ENCODE data around the gene ERN1. TPM values are rescaled to one million over a fixed set of nuclear protein-coding genes. Genes with fewer than 3 reads are reported as not detected.

ERN1 gene
- total RNA-seq, 4 donors from 2014 or later = 8.4 to 12.8 (median 12.1) TPM

DNA sequence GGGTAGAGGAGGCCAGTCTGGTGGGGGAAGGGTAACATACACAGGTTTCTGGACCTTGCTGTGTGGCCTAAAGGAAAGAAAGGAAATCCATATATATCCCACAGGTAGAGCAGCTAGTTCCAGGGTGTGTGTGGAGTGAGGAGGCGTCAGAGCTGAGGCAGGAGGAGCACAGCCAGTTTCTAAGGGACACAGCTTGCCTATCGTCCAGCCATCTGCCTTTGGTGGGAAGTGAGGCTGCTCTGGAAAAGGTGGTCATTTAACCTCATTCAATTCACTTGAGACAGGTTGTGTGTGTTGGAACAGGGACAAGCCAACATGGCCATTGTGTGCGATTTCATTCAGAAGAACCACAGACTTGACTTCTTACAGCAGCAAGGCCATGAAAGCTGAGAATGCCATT lies 36.9 kb upstream of the ERN1 start:
- no peaks in the 10 kb centered on the region for H3K9me3 ChIP-seq
- no peak for ATAC-seq
- H3K4me3 ChIP-seq = no peak overlapping the region
- no peak for TF ChIP-seq EP300 (IDR thresholded peaks at IDR 0.05)
- TF ChIP-seq CTCF (IDR thresholded peaks at IDR 0.05) = no peak
- TF ChIP-seq POLR2AphosphoS5 (IDR thresholded peaks at IDR 0.05) = no peak
- no peak for TF ChIP-seq POLR2A (IDR thresholded peaks at IDR 0.05)
- peaks cover 0 to 53% of the 10 kb centered on the region in 2 donors for H3K36me3 ChIP-seq
- WGBS, 2 donors (ENCODE audit: low coverage in 1 of 2) = 100% methylated on average over 1 of the region's 3 CpGs
- no peak overlapping the region for H3K27ac ChIP-seq
- H3K27me3 ChIP-seq = no peaks in the 10 kb centered on the region
- H3K4me1 ChIP-seq = peaks cover 0 to 4% (median 0%) of the 10 kb centered on the region in 3 donors

- Histone ChIP-seq H3K9me3 (no peaks in the 10 kb centered on the region), H3K27me3 (no peaks in the 10 kb centered on the region), H3K4me1 (peaks cover 0 to 4% (median 0%) of the 10 kb centered on the region in 3 donors), H3K27ac (no peak overlapping the region), H3K36me3 (peaks cover 0 to 51% of the 10 kb centered on the region in 2 donors), H3K4me3 (no peak overlapping the region)
- WGBS, 2 donors (ENCODE audit: low coverage in 1 of 2) = 92 to 100% methylated on average over 2 of the region's 4 CpGs
- no peak for TF ChIP-seq POLR2A (IDR thresholded peaks at IDR 0.05)
- TF ChIP-seq EP300 (IDR thresholded peaks at IDR 0.05) = no peak
- TF ChIP-seq CTCF (IDR thresholded peaks at IDR 0.05) = no peak
- no peak for TF ChIP-seq POLR2AphosphoS5 (IDR thresholded peaks at IDR 0.05)
- ATAC-seq = no peak
Observed at GRCh38 chr17:64165347-64165746, 35.4 kb upstream of the ERN1 start.

- no peak for ATAC-seq
- H3K4me1 ChIP-seq = peaks cover 0 to 2% (median 0%) of the 10 kb centered on the region in 3 donors
- H3K36me3 ChIP-seq = peaks cover 0 to 51% of the 10 kb centered on the region in 2 donors
- TF ChIP-seq POLR2A (IDR thresholded peaks at IDR 0.05) (no peak), EP300 (IDR thresholded peaks at IDR 0.05) (no peak), POLR2AphosphoS5 (IDR thresholded peaks at IDR 0.05) (no peak), CTCF (IDR thresholded peaks at IDR 0.05) (no peak)
- WGBS, 2 donors (ENCODE audit: low coverage in 1 of 2) = 93 to 100% methylated on average over 4 to 6 of the region's 6 CpGs
- no peak overlapping the region for H3K27ac ChIP-seq
- H3K4me3 ChIP-seq = no peak overlapping the region
- no peaks in the 10 kb centered on the region for H3K27me3 ChIP-seq
- H3K9me3 ChIP-seq = no peaks in the 10 kb centered on the region
Observed at GRCh38 chr17:64164596-64165285, 34.8 kb upstream of the ERN1 start.

DNA sequence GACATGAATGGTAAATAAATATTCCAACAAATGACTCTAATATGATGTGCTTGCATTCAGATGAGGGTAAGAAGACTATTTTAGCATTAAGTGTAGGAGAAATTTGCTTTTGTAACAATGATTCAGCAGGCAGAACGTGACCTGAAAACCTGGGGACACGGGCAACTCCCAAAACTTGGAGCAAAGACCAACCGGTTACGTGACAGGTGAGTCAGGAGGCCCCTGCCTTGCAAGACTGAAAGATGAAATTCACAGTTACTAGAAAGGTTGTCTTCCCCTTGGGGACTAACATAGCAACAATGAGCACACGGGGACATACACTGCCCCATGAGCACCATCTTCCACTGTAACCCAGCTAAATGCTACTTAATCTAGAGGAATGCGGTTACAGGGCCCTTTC lies 33.5 kb upstream of the ERN1 start:
- no peaks in the 10 kb centered on the region for H3K9me3 ChIP-seq
- ATAC-seq = no peak
- H3K36me3 ChIP-seq = peaks cover 0 to 53% of the 10 kb centered on the region in 2 donors
- TF ChIP-seq POLR2A (IDR thresholded peaks at IDR 0.05) = no peak
- TF ChIP-seq EP300 (IDR thresholded peaks at IDR 0.05) = no peak
- TF ChIP-seq POLR2AphosphoS5 (IDR thresholded peaks at IDR 0.05) = no peak
- no peak for TF ChIP-seq CTCF (IDR thresholded peaks at IDR 0.05)
- no peaks in the 10 kb centered on the region for H3K4me1 ChIP-seq
- 80 to 100% methylated on average over 5 to 6 of the region's 6 CpGs for WGBS, 2 donors (ENCODE audit: low coverage in 1 of 2)
- no peak overlapping the region for H3K4me3 ChIP-seq
- H3K27me3 ChIP-seq = no peaks in the 10 kb centered on the region
- no peak overlapping the region for H3K27ac ChIP-seq

DNA sequence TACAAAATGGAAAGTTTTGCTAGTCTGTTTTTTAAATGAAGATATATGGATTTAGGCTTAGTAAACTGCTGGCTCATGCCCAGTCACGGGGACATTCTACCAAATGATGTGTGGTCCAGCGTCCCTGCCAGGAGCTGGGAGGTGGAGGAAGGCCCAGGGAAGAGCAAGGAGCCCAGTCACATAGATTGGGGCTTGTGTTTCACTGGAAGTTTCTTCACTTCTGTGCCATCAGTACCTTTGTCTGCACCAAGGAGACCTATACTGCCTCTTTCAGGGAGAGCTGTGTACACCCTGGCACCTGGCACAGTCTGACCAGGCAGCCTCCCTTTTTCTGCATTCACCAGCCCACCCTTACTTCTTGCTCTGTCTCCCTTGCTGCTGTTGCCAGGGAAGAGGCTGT lies 32.6 kb upstream of the ERN1 start:
- Histone ChIP-seq H3K4me3 (no peak overlapping the region), H3K27ac (no peak overlapping the region), H3K9me3 (no peaks in the 10 kb centered on the region), H3K27me3 (no peaks in the 10 kb centered on the region), H3K36me3 (peaks cover 0 to 48% of the 10 kb centered on the region in 2 donors), H3K4me1 (no peaks in the 10 kb centered on the region)
- ATAC-seq = no peak
- 94% methylated on average over 2 of the region's 2 CpGs; no CpG with 5 or more reads in 1 of the 2 donors for WGBS, 2 donors (ENCODE audit: low coverage in 1 of 2)
- TF ChIP-seq EP300 (IDR thresholded peaks at IDR 0.05) (no peak), POLR2AphosphoS5 (IDR thresholded peaks at IDR 0.05) (no peak)

Data from gastroesophageal sphincter (tissue), 4 donors.